HG03064 (cell line): Measurements from ENCODE around the gene PMF1.
A peak's percentile ranks its signal among the peaks of the same experiment; 100 is the strongest.
"Not testable (repeated sequence)": the region's sequence is repeated elsewhere in the genome, so short reads cannot be mapped to it uniquely, and the experiment has no call there.

Source experiments
- ATAC-seq: cut with Tn5 transposase; IDR thresholded peaks from one replicate; pipeline ENCODE4 v1.9.1; 2021; ENCODE audit warnings: low read depth; ENCODE audit not compliant: unreplicated experiment

The PMF1 gene

GRCh38 chr1:156195853-156196252 lies 17.0 kb upstream of the PMF1 start:
- ATAC-seq, result no peak

GRCh38 chr1:156196445-156196844 lies 16.4 kb upstream of the PMF1 start:
- no peak for ATAC-seq

- ATAC-seq, result no peak
Measured at GRCh38 chr1:156198831-156199349, 13.9 kb upstream of the PMF1 start.

GRCh38 chr1:156200044-156200443 lies 12.8 kb upstream of the PMF1 start:
- no peak for ATAC-seq

- ATAC-seq, result no peak
Measured at GRCh38 chr1:156203331-156203730, 9.5 kb upstream of the PMF1 start.

GRCh38 chr1:156204686-156205085 lies 8.1 kb upstream of the PMF1 start:
- no peak for ATAC-seq

GRCh38 chr1:156211243-156211642 lies 1.6 kb upstream of the PMF1 start:
- ATAC-seq, result no peak

GRCh38 chr1:156212130-156212529 lies 677 bp upstream of the PMF1 start:
- ATAC-seq, result no peak

GRCh38 chr1:156213644-156213966 lies 798 bp downstream of the PMF1 start:
- ATAC-seq, result no peak

- ATAC-seq, result no peak
Measured at GRCh38 chr1:156214024-156214748, 1.4 kb downstream of the PMF1 start.

GRCh38 chr1:156216361-156217086 lies 3.7 kb downstream of the PMF1 start:
- not testable (repeated sequence) for ATAC-seq

GRCh38 chr1:156217871-156218270 lies 5.1 kb downstream of the PMF1 start:
- ATAC-seq, result no peak

GRCh38 chr1:156220226-156220625 lies 7.4 kb downstream of the PMF1 start:
- ATAC-seq, result no peak

GRCh38 chr1:156221986-156222692 lies 9.3 kb downstream of the PMF1 start:
- no peak for ATAC-seq

- no peak for ATAC-seq
Measured at GRCh38 chr1:156225677-156226014, 12.8 kb downstream of the PMF1 start.

GRCh38 chr1:156226116-156226538 lies 13.3 kb downstream of the PMF1 start:
- ATAC-seq, result peak; percentile 66

GRCh38 chr1:156226782-156227181 lies 14.0 kb downstream of the PMF1 start:
- peak; percentile 18 for ATAC-seq

- no peak for ATAC-seq
Measured at GRCh38 chr1:156228501-156228900, 15.7 kb downstream of the PMF1 start.

- no peak for ATAC-seq
Measured at GRCh38 chr1:156229809-156230472, 17.1 kb downstream of the PMF1 start.

GRCh38 chr1:156230473-156230837 lies 17.6 kb downstream of the PMF1 start:
- no peak for ATAC-seq
